OCI-LY7 (cell line): ENCODE results near the gene PKN2. TPM values are rescaled to one million over a fixed set of nuclear protein-coding genes. Genes with fewer than 3 reads are reported as not detected.
A peak's percentile ranks its signal among the peaks of the same experiment; 100 is the strongest.

Experiments
- BruUV-seq: library from RNA; stranded (reverse); fragments of 400-500 nt; replicated peaks from 2 replicates; lab custom pipeline; 2021; lab: Mats Ljungman, UMichigan
- CTCF ChIA-PET: fragments of 300-600 bp; sonication (Branson Sonifier 250); formaldehyde crosslinking; loops from one replicate; lab custom pipeline; 2022; ENCODE audit warnings: antibody characterized with exemption; ENCODE audit not compliant: unreplicated experiment; lab: Charles Lee
- POLR2A ChIA-PET: fragments of 300-600 bp; sonication (Branson Sonifier 250); formaldehyde crosslinking; loops from one replicate; lab custom pipeline; 2022; ENCODE audit warnings: antibody characterized with exemption; lab: Charles Lee
- DNase-seq: peaks from one replicate; pipeline ENCODE4 v3.0.0-alpha.2; 2015; ENCODE audit warnings: low spot score
- H2AFZ ChIP-seq: fragments of 200-600 bp; sonication (generic), shearing (Covaris generic); 2 replicates; pipeline ENCODE4 v1.6.1; 2014; ENCODE audit warnings: mild to moderate bottlenecking, antibody characterized with exemption, low read length, moderate library complexity
- H3K27ac ChIP-seq: fragments of 200-600 bp; sonication (generic); 2 replicates; pipeline ENCODE4 v1.5.1; 2014; ENCODE audit warnings: mixed run types, low read depth, mild to moderate bottlenecking, moderate library complexity, low read length, inconsistent platforms; ENCODE audit not compliant: poor library complexity, severe bottlenecking
- H3K36me3 ChIP-seq: fragments of 200-600 bp; sonication (generic); 2 replicates; pipeline ENCODE4 v1.6.1; 2014; ENCODE audit warnings: mild to moderate bottlenecking, antibody characterized with exemption, low read length, moderate library complexity, mixed read lengths; ENCODE audit not compliant: insufficient read depth
- H3K4me1 ChIP-seq: fragments of 200-600 bp; sonication (generic); 2 replicates; pipeline ENCODE4 v1.5.1; 2014; ENCODE audit warnings: mild to moderate bottlenecking, low read length; ENCODE audit not compliant: insufficient read depth, poor library complexity, severe bottlenecking
- H3K4me2 ChIP-seq: fragments of 200-600 bp; sonication (generic); 2 replicates; pipeline ENCODE4 v1.6.1; 2014; ENCODE audit warnings: mild to moderate bottlenecking, low read length
- H3K4me3 ChIP-seq: fragments of 200-600 bp; sonication (generic); 2 replicates; pipeline ENCODE4 v1.5.1; 2014; ENCODE audit warnings: mild to moderate bottlenecking, low read depth, low read length; ENCODE audit not compliant: poor library complexity, severe bottlenecking
- H3K79me2 ChIP-seq: fragments of 200-600 bp; sonication (generic); 2 replicates; pipeline ENCODE4 v1.6.1; 2016; ENCODE audit warnings: low read depth, mild to moderate bottlenecking, low read length, moderate library complexity, mixed read lengths; ENCODE audit not compliant: insufficient read depth
- H3K9me2 ChIP-seq: fragments of 200-600 bp; sonication (generic); 2 replicates; pipeline ENCODE4 v1.6.1; 2016; ENCODE audit warnings: mild to moderate bottlenecking, low read length, mixed read lengths; ENCODE audit not compliant: insufficient read depth
- H3K9me3 ChIP-seq: fragments of 200-600 bp; sonication (generic); 2 replicates; pipeline ENCODE4 v1.6.1; 2014; ENCODE audit warnings: mild to moderate bottlenecking, mixed run types, low read length, mixed read lengths
- H4K20me1 ChIP-seq: fragments of 200-600 bp; sonication (generic); 2 replicates; pipeline ENCODE4 v1.6.1; 2014; ENCODE audit warnings: mild to moderate bottlenecking, antibody characterized with exemption, low read length, moderate library complexity, mixed read lengths; ENCODE audit not compliant: insufficient read depth
- CTCF ChIP-seq: fragments of 200-600 bp; sonication (generic); conservative IDR thresholded peaks from 2 replicates; pipeline ENCODE4 v1.5.1; 2014; ENCODE audit warnings: mild to moderate bottlenecking, antibody characterized with exemption, low read length, moderate library complexity, mixed read lengths
- EZH2phosphoT487 ChIP-seq: fragments of 200-600 bp; sonication (generic); IDR thresholded peaks from 2 replicates; pipeline ENCODE4 v1.6.1; 2018; ENCODE audit warnings: low read depth, borderline replicate concordance, mild to moderate bottlenecking, mixed run types, antibody characterized with exemption, low read length, moderate library complexity, mixed read lengths
- intact Hi-C: fragments of 100-400 bp; cut with micrococcal nuclease; formaldehyde crosslinking; loops from one replicate; pipeline ENCODE4 v1.10.0; 2022; ENCODE audit not compliant: unreplicated experiment
- total RNA-seq, 2 experiments: library from RNA; depleted of rRNA in 1 of 2; stranded (reverse); fragments of >200 nt in 1 of 2; shearing (Covaris generic) in 1 of 2; gene quantifications; 2 replicates each; pipeline ENCODE4 v1.2.3, GENCODE V29; 2014 to 2022

Gene PKN2
- total RNA-seq, 2 experiments from 2014 or later: 22.3 to 28.2 TPM

- no peaks in the 10 kb centered on the region for H3K9me2 ChIP-seq
- TF ChIP-seq EZH2phosphoT487: no peak
- intact Hi-C loops: no loop called here
- H2AFZ ChIP-seq: no peak overlapping the region
- no peak for DNase-seq
- no peak overlapping the region for H3K4me2 ChIP-seq
- no peak overlapping the region for H3K27ac ChIP-seq
- H3K79me2 ChIP-seq: peaks cover 95% of the 10 kb centered on the region
- no TSS peak for BruUV-seq
- peaks cover 20% of the 10 kb centered on the region for H3K36me3 ChIP-seq
- H3K4me3 ChIP-seq: no peak overlapping the region
- ChIA-PET CTCF (interaction anchor here (1.4 kb wide), 1 partner anchor 13 kb away, joined by 3 read pairs; the partner anchor contains the start of gene PKN2), POLR2A (interaction anchor here (0.6 to 4.2 kb wide), 4 partner anchors 8 to 173 kb away, joined by 3 to 43 read pairs (median 4); partner anchors contain the start of gene PKN2)
- H3K4me1 ChIP-seq: peaks cover 31% of the 10 kb centered on the region
- H3K9me3 ChIP-seq: no peaks in the 10 kb centered on the region
- peaks cover 30% of the 10 kb centered on the region for H4K20me1 ChIP-seq
Observed at GRCh38 chr1:88697503-88697902, 13.4 kb downstream of the PKN2 start.

DNA sequence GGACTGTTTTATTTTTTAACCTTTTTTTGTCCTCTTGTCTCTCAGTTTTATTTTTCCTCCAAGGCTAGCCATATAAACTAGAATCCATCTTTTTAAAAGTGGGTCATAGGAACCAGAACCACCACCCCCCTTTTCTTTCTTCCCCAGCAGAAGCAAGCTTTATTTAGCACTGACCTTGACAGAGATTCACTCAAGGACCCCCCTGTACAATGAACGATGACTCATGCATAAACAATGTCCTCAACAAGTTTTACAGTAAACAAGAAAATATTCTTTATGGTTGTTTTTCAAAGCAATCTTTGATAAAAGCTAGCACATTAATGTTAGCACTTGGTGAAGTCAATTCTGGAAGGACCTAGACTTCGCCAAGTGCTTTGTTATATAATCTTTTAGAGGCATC, 14.1 kb downstream of the PKN2 start:
- no peak overlapping the region for H2AFZ ChIP-seq
- no peak overlapping the region for H3K27ac ChIP-seq
- H3K9me3 ChIP-seq: no peaks in the 10 kb centered on the region
- DNase-seq: no peak
- ChIA-PET CTCF (interaction anchor here (1.4 kb wide), 1 partner anchor 14 kb away, joined by 3 read pairs; the partner anchor contains the start of gene PKN2), POLR2A (interaction anchor here (1.3 to 4.2 kb wide), 3 partner anchors 9 to 38 kb away, joined by 3 to 43 read pairs (median 5); partner anchors contain the start of gene PKN2)
- peaks cover 19% of the 10 kb centered on the region for H3K36me3 ChIP-seq
- H3K4me2 ChIP-seq: peak overlapping the region; percentile 37
- intact Hi-C loops: no loop called here
- no peak overlapping the region for H3K4me3 ChIP-seq
- BruUV-seq: no TSS peak
- peaks cover 95% of the 10 kb centered on the region for H3K79me2 ChIP-seq
- H3K4me1 ChIP-seq: peaks cover 31% of the 10 kb centered on the region
- TF ChIP-seq CTCF: no peak
- TF ChIP-seq EZH2phosphoT487: no peak
- H4K20me1 ChIP-seq: peaks cover 36% of the 10 kb centered on the region
- H3K9me2 ChIP-seq: no peaks in the 10 kb centered on the region

- H3K4me1 ChIP-seq: peaks cover 31% of the 10 kb centered on the region
- H3K4me3 ChIP-seq: no peak overlapping the region
- peaks cover 31% of the 10 kb centered on the region for H4K20me1 ChIP-seq
- intact Hi-C loops: no loop called here
- H2AFZ ChIP-seq: no peak overlapping the region
- ChIA-PET CTCF (no interaction called here), POLR2A (interaction anchor here (0.6 to 4.2 kb wide), 3 partner anchors 10 to 1698 kb away, joined by 3 to 43 read pairs (median 3); partner anchors contain the start of gene PKN2)
- no peaks in the 10 kb centered on the region for H3K9me2 ChIP-seq
- no peak overlapping the region for H3K27ac ChIP-seq
- no peak for DNase-seq
- peak overlapping the region; percentile 37 for H3K4me2 ChIP-seq
- TF ChIP-seq EZH2phosphoT487 (no peak), CTCF (no peak)
- H3K36me3 ChIP-seq: peaks cover 14% of the 10 kb centered on the region
- no peaks in the 10 kb centered on the region for H3K9me3 ChIP-seq
- no TSS peak for BruUV-seq
- peaks cover 95% of the 10 kb centered on the region for H3K79me2 ChIP-seq
Observed at GRCh38 chr1:88698764-88699163, 14.7 kb downstream of the PKN2 start.
